SK-MEL-5 (cell line): ENCODE data around the gene ICOSLG. TPM values are rescaled to one million over a fixed set of nuclear protein-coding genes. Genes with fewer than 3 reads are reported as not detected.
"Not testable (repeated sequence)": the region's sequence is repeated elsewhere in the genome, so short reads cannot be mapped to it uniquely, and the experiment has no call there.

Experiments
- DNase-seq: peaks from one replicate; pipeline ENCODE4 v3.0.0-alpha.2; 2016; ENCODE audit warnings: low read depth, low spot score
- in situ Hi-C: cut with HindIII; loops from 2 replicates; pipeline ENCODE4 v1.10.0; 2016; ENCODE audit warnings: low sequenced_read_pairs, high pct_unique_total_duplicates, low pct_unique_long_range_greater_than_20kb
- total RNA-seq: library from RNA; depleted of rRNA; stranded (reverse); fragments of >200 nt; shearing (Covaris generic); gene quantifications from 2 replicates; pipeline ENCODE4 v1.2.3, GENCODE V29; 2014

ICOSLG gene
- total RNA-seq, 1 experiment from 2014 or later: 0.29 TPM

- DNase-seq, in situ Hi-C loops: not testable (repeated sequence)
Measured at GRCh38 chr21:44249204-44250037, 8.7 kb upstream of the ICOSLG start.

- DNase-seq, in situ Hi-C loops: not testable (repeated sequence)
Measured at GRCh38 chr21:44247904-44248303, 7.2 kb upstream of the ICOSLG start.

- in situ Hi-C loops, DNase-seq: not testable (repeated sequence)
Measured at GRCh38 chr21:44243980-44244379, 3.2 kb upstream of the ICOSLG start.

DNA sequence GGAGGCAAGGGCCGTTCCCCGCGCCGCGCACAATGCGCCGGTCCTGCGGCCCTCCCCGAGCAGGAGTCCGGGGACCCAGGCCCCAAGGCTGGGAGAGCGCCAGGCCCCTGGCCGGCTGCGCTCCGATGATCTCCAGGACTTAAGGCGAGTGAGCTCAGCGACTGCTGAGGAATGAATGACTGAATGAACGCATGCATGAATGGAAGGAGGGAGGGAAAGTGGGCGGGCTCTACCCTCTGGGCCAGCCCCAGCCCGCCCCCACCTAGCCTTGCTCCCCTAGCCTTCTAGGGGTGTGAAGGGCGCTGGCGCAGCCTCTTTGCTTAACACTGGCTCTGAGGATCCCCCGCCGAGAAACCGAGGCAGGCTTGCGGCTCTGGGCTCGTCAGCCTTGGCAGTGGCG lies 538 bp upstream of the ICOSLG start:
- in situ Hi-C loops, DNase-seq: not testable (repeated sequence)

DNA sequence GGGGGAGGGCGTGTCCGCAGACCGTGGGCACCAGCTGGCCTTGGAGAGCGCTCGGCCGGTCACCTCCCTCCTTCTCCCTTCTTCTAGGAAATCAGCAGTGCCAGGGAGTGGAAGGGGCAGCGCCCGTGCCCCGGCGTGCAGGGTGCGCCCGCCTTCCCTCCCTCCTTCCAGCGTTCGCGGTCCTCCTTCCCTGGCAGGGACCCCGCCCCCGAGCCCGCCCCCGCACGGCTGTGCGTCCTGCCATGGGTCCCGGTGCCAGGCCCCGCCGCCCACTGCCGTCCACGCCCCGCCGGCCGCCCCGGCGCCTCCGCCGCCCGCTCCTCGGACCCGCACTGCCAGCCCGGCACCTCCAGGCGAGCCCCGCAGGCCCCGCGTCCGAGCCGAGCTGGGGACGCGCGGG lies 390 bp downstream of the ICOSLG start:
- in situ Hi-C loops, DNase-seq: not testable (repeated sequence)

GRCh38 chr21:44229561-44229960 lies 11.2 kb downstream of the ICOSLG start:
- DNase-seq: not testable (repeated sequence)

DNA sequence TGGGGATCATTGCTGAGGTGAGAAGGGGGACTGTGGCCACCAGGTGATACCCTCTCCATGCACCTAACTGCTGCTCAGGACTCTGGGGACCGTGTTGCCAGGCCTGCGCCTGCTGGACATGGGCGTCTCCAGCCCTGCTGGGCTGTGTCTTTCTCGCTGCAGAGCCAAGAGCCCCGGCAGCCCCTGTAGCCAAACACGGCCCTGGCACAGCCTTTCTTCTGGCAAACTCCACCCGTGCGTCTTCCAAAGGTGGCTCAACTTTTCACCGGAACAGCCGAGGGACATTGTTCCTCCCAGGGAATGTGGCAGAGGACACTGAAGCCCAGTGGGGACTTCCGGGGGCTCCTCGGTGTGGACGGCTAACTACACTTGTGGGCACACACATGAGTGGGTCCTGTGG lies 12.6 kb downstream of the ICOSLG start:
- in situ Hi-C loops, DNase-seq: not testable (repeated sequence)

More at GRCh38 chr21:44229561-44229960, 11.2 kb downstream of the ICOSLG start:
- in situ Hi-C loops: not testable (repeated sequence)

GRCh38 chr21:44227614-44228013 lies 13.1 kb downstream of the ICOSLG start:
- in situ Hi-C loops, DNase-seq: not testable (repeated sequence)

- DNase-seq, in situ Hi-C loops: not testable (repeated sequence)
Measured at GRCh38 chr21:44225605-44226004, 15.1 kb downstream of the ICOSLG start.

DNA sequence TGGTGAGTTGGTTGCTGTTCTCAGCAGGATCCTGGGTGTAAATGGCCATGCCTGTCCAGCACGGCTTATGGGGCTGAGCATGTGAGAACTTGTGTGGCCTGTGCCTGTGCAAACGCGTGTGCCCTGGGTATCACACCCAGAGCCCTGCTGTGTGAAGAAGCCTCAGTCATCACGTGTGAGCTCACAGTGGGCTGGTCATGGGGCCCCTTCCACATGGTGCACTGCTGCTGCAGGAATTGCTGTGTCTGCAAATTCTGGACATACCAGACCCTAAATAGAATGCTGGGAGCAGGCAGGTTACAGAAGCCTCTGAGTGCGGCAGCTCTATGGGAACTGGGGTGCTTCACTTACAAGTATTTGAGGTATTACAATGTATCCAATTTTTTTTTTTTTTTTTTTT lies 17.4 kb downstream of the ICOSLG start:
- in situ Hi-C loops, DNase-seq: not testable (repeated sequence)

DNA sequence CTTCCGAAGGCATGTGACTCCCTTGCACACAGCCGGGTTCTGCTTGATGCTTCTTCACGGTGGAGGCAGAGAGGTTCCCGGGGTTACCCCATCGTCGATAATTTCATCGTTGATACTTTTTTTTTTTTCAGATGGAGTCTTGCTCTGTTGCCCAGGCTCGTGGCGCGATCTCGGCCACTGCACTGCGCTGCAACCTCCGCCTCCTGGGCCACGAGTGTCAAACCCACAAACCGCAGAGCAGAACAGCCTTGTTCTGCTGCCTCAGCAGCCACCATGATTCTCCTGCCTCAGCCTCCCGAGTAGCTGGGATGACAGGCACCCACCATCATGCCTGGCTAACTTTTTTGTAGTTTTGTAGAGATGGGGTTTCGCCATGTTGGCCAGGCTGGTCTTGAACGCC lies 20.1 kb downstream of the ICOSLG start:
- in situ Hi-C loops, DNase-seq: not testable (repeated sequence)

DNA sequence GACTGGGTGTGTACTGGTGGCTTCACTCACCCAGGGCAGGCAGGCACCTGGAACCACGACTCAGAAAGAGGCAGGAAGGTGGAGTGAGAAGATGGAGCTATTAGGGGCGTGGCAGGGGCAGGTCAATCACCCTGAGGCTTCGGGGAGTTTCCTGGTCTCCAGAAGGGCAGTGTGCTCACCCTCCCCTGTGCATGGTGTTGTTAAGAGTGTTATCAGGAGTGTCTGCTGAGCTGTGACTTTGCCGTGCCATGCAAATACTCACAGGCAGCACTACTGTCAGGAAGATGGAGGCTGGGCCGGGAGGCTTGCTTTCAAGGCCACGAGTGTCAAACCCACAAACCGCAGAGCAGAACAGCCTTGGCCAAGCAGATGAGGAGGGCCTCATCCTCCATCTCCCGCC lies 22.3 kb downstream of the ICOSLG start:
- in situ Hi-C loops, DNase-seq: not testable (repeated sequence)

DNA sequence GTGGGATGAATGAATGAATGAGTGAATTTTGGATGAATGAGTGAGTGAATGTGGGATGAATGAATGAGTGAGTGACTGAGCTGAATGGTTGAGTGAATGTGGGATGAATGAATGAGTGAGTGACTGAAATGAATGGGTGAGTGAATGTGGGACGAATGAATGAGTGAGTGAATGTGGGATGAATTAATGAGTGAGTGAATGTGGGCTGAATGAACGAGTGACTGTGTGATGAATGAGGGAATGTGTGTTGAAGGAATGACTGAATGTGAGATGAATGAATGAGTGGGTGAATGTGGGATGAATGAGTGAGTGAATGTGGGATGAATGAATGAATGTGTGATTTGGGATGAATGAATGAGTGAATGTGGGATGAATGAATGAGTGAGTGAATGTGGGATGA lies 28.8 kb downstream of the ICOSLG start:
- DNase-seq, in situ Hi-C loops: not testable (repeated sequence)

DNA sequence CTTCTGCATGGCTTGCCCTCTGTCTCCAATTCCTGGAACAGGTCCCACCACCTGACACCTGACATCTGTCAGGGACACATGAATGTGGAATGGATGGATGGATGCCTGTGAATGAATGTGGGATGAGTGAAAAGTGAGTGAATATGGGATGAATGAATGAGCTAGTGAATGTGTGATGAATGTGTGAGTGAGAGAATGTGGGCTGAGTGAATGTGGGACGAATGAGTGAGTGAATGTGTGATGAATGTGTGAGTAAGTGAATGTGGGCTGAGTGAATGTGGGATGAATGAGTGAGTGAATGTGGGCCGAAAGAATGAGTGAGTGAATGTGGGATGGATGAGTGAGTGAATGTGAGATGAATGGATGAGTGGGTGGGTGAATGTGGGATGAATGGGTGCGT lies 29.2 kb downstream of the ICOSLG start:
- DNase-seq, in situ Hi-C loops: not testable (repeated sequence)

DNA sequence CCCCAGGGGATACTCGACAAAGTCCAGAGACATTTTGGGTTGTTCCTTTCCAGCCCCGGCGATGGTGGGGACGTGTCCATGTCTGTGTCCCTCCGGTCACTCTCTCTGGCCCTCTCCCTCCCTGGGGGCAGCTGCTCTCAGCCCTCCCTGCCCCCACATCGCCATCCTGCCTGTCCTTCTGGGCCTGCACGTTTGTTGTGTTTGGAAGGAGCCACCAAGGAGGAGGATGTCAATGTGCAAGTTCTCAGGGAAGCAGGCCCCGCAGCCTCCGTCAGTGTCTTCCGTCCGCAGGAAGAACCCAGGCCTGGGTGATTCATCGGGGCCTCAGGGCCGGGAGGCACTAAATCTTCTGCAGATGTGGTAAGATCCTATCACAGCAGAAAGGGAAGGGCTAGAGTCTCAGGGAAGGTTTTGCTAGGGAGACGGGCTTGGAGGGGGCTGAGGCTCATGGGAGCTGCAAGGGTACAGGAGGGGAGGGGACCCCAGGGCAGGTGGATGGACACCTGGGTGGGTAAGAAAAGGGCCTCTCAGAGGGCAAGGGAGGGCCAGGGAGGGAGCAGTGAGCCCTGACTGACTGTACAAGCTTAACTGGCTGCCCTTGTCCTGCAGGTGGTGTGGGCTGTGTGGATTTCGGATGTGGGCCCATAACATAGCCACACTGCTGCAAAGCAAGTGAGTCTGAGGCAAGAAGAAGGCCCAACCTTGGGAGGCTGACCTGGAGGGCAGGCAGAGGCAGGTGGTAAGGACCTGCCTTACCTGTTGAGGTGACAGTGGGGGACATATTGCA lies 32.7 kb downstream of the ICOSLG start:
- in situ Hi-C loops, DNase-seq: not testable (repeated sequence)

DNA sequence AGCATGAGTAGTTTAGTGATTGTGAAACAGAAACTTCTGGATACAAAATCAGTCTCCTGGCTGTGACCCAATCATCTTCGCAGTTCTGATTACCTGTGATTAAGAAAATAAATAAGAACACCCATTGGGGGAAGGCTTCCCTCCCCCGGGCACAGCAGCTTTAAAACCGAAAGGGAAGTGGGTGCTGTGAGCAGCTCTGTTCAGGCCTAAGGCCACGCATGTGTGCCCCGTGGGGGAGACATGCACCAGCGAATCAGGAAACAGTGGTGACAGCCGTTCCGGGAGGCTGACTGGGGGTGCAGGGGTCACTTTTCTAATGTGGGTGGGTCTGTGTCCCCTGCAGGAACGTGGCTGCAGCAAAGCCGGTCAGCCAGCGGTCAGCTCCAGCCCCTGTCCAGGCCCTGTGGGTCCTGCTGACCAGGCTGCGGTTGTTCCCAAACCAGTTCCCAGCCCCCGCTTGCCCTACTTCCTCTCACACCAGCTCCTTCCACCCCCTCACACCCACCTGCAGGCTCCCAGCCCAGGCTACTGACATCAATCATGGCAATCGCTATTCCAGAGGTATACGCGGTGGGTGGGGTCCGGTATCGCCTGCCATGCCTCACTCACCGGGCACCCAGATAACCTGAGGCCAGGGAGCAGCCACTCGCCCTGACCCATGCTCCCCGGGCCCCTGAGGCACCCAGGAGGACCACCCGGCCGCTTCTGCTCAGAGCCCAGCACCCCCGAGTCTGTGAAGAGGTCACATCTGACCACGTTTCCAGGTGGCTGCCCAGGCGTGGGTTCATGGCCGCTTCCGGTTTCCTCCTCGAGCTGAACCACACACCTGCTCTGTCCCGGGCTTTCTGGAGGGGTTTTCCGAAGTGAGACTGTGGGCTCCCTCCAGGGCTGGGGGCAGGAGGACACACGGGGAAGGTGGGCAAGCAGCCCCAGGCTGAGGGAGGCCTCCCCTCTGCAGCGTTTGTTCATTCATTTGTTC lies 33.8 kb downstream of the ICOSLG start:
- DNase-seq, in situ Hi-C loops: not testable (repeated sequence)

- in situ Hi-C loops, DNase-seq: not testable (repeated sequence)
Measured at GRCh38 chr21:44206187-44206586, 34.6 kb downstream of the ICOSLG start.
